H7 (cell line): ENCODE data around the gene BICDL1. TPM values are rescaled to one million over a fixed set of nuclear protein-coding genes. Genes with fewer than 3 reads are reported as not detected.

Experiments
- DNase-seq: peaks from one replicate; pipeline ENCODE4 v3.0.0; 2012
- H3K27me3 ChIP-seq: 2 replicates; pipeline ENCODE4 v1.6.0; 2011; ENCODE audit warnings: mild to moderate bottlenecking, low read length; ENCODE audit not compliant: control insufficient read depth, insufficient read depth
- H3K36me3 ChIP-seq: replicated peaks from 2 replicates; pipeline ENCODE4 v1.5.1; 2011; ENCODE audit warnings: low read length; ENCODE audit not compliant: control insufficient read depth, insufficient read depth
- H3K4me3 ChIP-seq: 2 replicates; pipeline ENCODE4 v1.5.1; 2011; ENCODE audit warnings: low read depth, mild to moderate bottlenecking, control low read depth, low read length, moderate library complexity; ENCODE audit not compliant: insufficient read depth
- total RNA-seq: library from RNA; depleted of rRNA; stranded (reverse); fragments of >200 nt; shearing (Covaris generic); gene quantifications from 2 replicates; pipeline ENCODE4 v1.2.3, GENCODE V29; 2014

Gene BICDL1
- total RNA-seq, 1 experiment from 2014 or later = 15.7 TPM

GRCh38 chr12:120102189-120103043, 113.4 kb downstream of the BICDL1 start:
- Histone ChIP-seq H3K4me3 (no peak overlapping the region), H3K27me3 (no peaks in the 10 kb centered on the region), H3K36me3 (peaks cover 7% of the 10 kb centered on the region)
- peak; percentile 67 for DNase-seq

- Histone ChIP-seq H3K36me3 (peaks cover 7% of the 10 kb centered on the region), H3K4me3 (no peak overlapping the region), H3K27me3 (no peaks in the 10 kb centered on the region)
- peak; percentile 24 for DNase-seq
These were observed 114.0 kb downstream of the BICDL1 start for GRCh38 chr12:120103044-120103338.

- Histone ChIP-seq H3K4me3 (no peak overlapping the region), H3K36me3 (peaks cover 5% of the 10 kb centered on the region), H3K27me3 (no peaks in the 10 kb centered on the region)
- DNase-seq = peak; percentile 21
These were observed 114.3 kb downstream of the BICDL1 start for GRCh38 chr12:120103371-120103770.

- Histone ChIP-seq H3K27me3 (no peaks in the 10 kb centered on the region), H3K36me3 (peaks cover 2% of the 10 kb centered on the region), H3K4me3 (no peak overlapping the region)
- no peak for DNase-seq
These were observed 117.1 kb downstream of the BICDL1 start for GRCh38 chr12:120106151-120106550.

- H3K4me3 ChIP-seq = no peak overlapping the region
- no peak for DNase-seq
- H3K27me3 ChIP-seq = no peaks in the 10 kb centered on the region
- peaks cover 3% of the 10 kb centered on the region for H3K36me3 ChIP-seq
These were observed 120.7 kb downstream of the BICDL1 start for GRCh38 chr12:120109570-120110267.

GRCh38 chr12:120110550-120111501, 121.8 kb downstream of the BICDL1 start:
- peak; percentile 76 for DNase-seq
- Histone ChIP-seq H3K27me3 (no peaks in the 10 kb centered on the region), H3K36me3 (peaks cover 4% of the 10 kb centered on the region), H3K4me3 (no peak overlapping the region)

GRCh38 chr12:120115066-120115465, 126.0 kb downstream of the BICDL1 start:
- Histone ChIP-seq H3K36me3 (peaks cover 4% of the 10 kb centered on the region), H3K4me3 (no peak overlapping the region), H3K27me3 (no peaks in the 10 kb centered on the region)
- DNase-seq = no peak

GRCh38 chr12:120115692-120116440, 126.8 kb downstream of the BICDL1 start:
- Histone ChIP-seq H3K36me3 (peaks cover 4% of the 10 kb centered on the region), H3K27me3 (no peaks in the 10 kb centered on the region), H3K4me3 (peak overlapping the region; percentile 92)
- DNase-seq = no peak

- no peak for DNase-seq
- Histone ChIP-seq H3K36me3 (peaks cover 4% of the 10 kb centered on the region), H3K27me3 (no peaks in the 10 kb centered on the region), H3K4me3 (peak within 1 kb of the TSS; percentile 92)
These were observed 127.4 kb downstream of the BICDL1 start, which contains the start of gene RAB35 for GRCh38 chr12:120116441-120116791. Gene RAB35, minus strand, starts transcription at chr12:120116753. Its CDS starts 103 bp downstream, at chr12:120116650.

GRCh38 chr12:120116792-120117651, 128.0 kb downstream of the BICDL1 start:
- DNase-seq = peak; percentile 100
- no peaks in the 10 kb centered on the region for H3K27me3 ChIP-seq
- H3K4me3 ChIP-seq = peak overlapping the region; percentile 92
- peaks cover 4% of the 10 kb centered on the region for H3K36me3 ChIP-seq

- peaks cover 4% of the 10 kb centered on the region for H3K36me3 ChIP-seq
- peak overlapping the region; percentile 92 for H3K4me3 ChIP-seq
- no peak for DNase-seq
- no peaks in the 10 kb centered on the region for H3K27me3 ChIP-seq
These were observed 128.9 kb downstream of the BICDL1 start for GRCh38 chr12:120117961-120118320.

- DNase-seq = peak; percentile 85
- peak overlapping the region; percentile 92 for H3K4me3 ChIP-seq
- H3K27me3 ChIP-seq = no peaks in the 10 kb centered on the region
- H3K36me3 ChIP-seq = peaks cover 4% of the 10 kb centered on the region
These were observed 129.5 kb downstream of the BICDL1 start for GRCh38 chr12:120118321-120119061.
